Measurements from ENCODE around the gene C1orf210.

- no peak for TF ChIP-seq ARNTL (CRISPR knock-in tag; IDR thresholded peaks at IDR 0.05; ENCODE audit: borderline replicate concordance, low read depth)
- no peak for TF ChIP-seq PATZ1 (CRISPR knock-in tag; IDR thresholded peaks at IDR 0.05; ENCODE audit: borderline replicate concordance)
- TF ChIP-seq SNAI2 (CRISPR knock-in tag; IDR thresholded peaks at IDR 0.05), result no peak
- no peak for TF ChIP-seq TSHZ2 (CRISPR knock-in tag; IDR thresholded peaks at IDR 0.05)
- no peak for TF ChIP-seq OSR1 (CRISPR knock-in tag; IDR thresholded peaks at IDR 0.05)
- no peak for TF ChIP-seq ZFP30 (CRISPR knock-in tag; IDR thresholded peaks at IDR 0.05)
- no peak for TF ChIP-seq CREB5 (CRISPR knock-in tag; IDR thresholded peaks at IDR 0.05; ENCODE audit: low read depth)
- no peak for TF ChIP-seq ZFP3 (CRISPR knock-in tag; IDR thresholded peaks at IDR 0.05)
- no peak for TF ChIP-seq RARB (CRISPR knock-in tag; IDR thresholded peaks at IDR 0.05)
- no peak for TF ChIP-seq POU6F1 (CRISPR knock-in tag; IDR thresholded peaks at IDR 0.05; ENCODE audit: borderline replicate concordance, low read depth)
- no peak for TF ChIP-seq TCF4 (CRISPR knock-in tag; IDR thresholded peaks at IDR 0.05; ENCODE audit: borderline replicate concordance)
- TF ChIP-seq ZNF565 (CRISPR knock-in tag; conservative IDR thresholded peaks at IDR 0.05; ENCODE audit: low read depth), result no peak
- TF ChIP-seq ZNF70 (CRISPR knock-in tag; IDR thresholded peaks at IDR 0.05), result no peak
- no peak for TF ChIP-seq ISL1 (CRISPR knock-in tag; IDR thresholded peaks at IDR 0.05)
These were observed 19.5 kb upstream of the C1orf210 start for GRCh38 chr1:43304771-43305300.
